ENCODE results near the gene ITPR1. TPM values are rescaled to one million over a fixed set of nuclear protein-coding genes. Genes with fewer than 3 reads are reported as not detected.

The ITPR1 gene
- total RNA-seq, 1 experiment from 2014 or later, result 8.7 TPM

- H3K4me1 ChIP-seq (ENCODE audit: control insufficient read depth, insufficient read depth, low read length), result peaks cover 2% of the 10 kb centered on the region; the same call in 1 of the 2 replicates
- no peaks in the 10 kb centered on the region for H3K27me3 ChIP-seq (ENCODE audit: control insufficient read depth, insufficient read depth, low read length)
- no peak overlapping the region for H3K27ac ChIP-seq (ENCODE audit: low read length)
- no TSS peak for BruUV-seq (replicated peaks)
- no peak for ATAC-seq
- in situ Hi-C loops (cut with HindIII; ENCODE audit: low pct_unique_long_range_greater_than_20kb, low sequenced_read_pairs) (no loop called here), intact Hi-C loops (cut with micrococcal nuclease; ENCODE audit: unreplicated experiment) (no loop called here)
- CTCF ChIA-PET, result no interaction called here
- TF ChIP-seq CTCF (IDR thresholded peaks at IDR 0.05) (no peak), POLR2AphosphoS5 (IDR thresholded peaks at IDR 0.05; ENCODE audit: low read depth, low read length) (no peak), TCF7L2 (IDR thresholded peaks at IDR 0.05; ENCODE audit: low read depth, low read length) (no peak), REST (IDR thresholded peaks at IDR 0.05; ENCODE audit: insufficient read depth in 1 of 2, low read depth in 2 of 2, low read length in 1 of 2) (no peak), SIN3A (IDR thresholded peaks at IDR 0.05; ENCODE audit: borderline replicate concordance, insufficient read depth, low read depth, low read length) (no peak)
- POLR2A ChIA-PET, result no interaction called here
- no peaks in the 10 kb centered on the region for H3K36me3 ChIP-seq (ENCODE audit: control insufficient read depth, insufficient read depth, low read length)
- peaks cover 5% of the 10 kb centered on the region; the same call in 1 of the 2 replicates for H3K9me3 ChIP-seq (ENCODE audit: control insufficient read depth, insufficient read depth, low read depth, low read length)
- no peak overlapping the region for H3K4me3 ChIP-seq (ENCODE audit: low read depth in 2 of 2, low read length in 2 of 2)
- DNase-seq (ENCODE audit: low read depth, low spot score), result no peak
These were observed 369.8 kb downstream of the ITPR1 start for GRCh38 chr3:4862973-4863372.

- Histone ChIP-seq H3K4me3 (ENCODE audit: low read depth in 2 of 2, low read length in 2 of 2) (no peak overlapping the region), H3K27me3 (ENCODE audit: control insufficient read depth, insufficient read depth, low read length) (no peaks in the 10 kb centered on the region), H3K4me1 (ENCODE audit: control insufficient read depth, insufficient read depth, low read length) (peaks cover 8% of the 10 kb centered on the region), H3K9me3 (ENCODE audit: control insufficient read depth, insufficient read depth, low read depth, low read length) (peaks cover 5% of the 10 kb centered on the region; the same call in 1 of the 2 replicates), H3K27ac (ENCODE audit: low read length) (peak overlapping the region; percentile 48; the same call in 1 of the 2 replicates), H3K36me3 (ENCODE audit: control insufficient read depth, insufficient read depth, low read length) (no peaks in the 10 kb centered on the region)
- intact Hi-C loops (cut with micrococcal nuclease; ENCODE audit: unreplicated experiment) (no loop called here), in situ Hi-C loops (cut with HindIII; ENCODE audit: low pct_unique_long_range_greater_than_20kb, low sequenced_read_pairs) (no loop called here)
- ChIA-PET POLR2A (no interaction called here), CTCF (no interaction called here)
- TF ChIP-seq REST (IDR thresholded peaks at IDR 0.05; ENCODE audit: insufficient read depth in 1 of 2, low read depth in 2 of 2, low read length in 1 of 2) (no peak), CTCF (IDR thresholded peaks at IDR 0.05) (no peak), TCF7L2 (IDR thresholded peaks at IDR 0.05; ENCODE audit: low read depth, low read length) (no peak), SIN3A (IDR thresholded peaks at IDR 0.05; ENCODE audit: borderline replicate concordance, insufficient read depth, low read depth, low read length) (no peak), POLR2AphosphoS5 (IDR thresholded peaks at IDR 0.05; ENCODE audit: low read depth, low read length) (no peak)
- DNase-seq (ENCODE audit: low read depth, low spot score) (no peak), ATAC-seq (no peak)
- BruUV-seq (replicated peaks), result no TSS peak
These were observed 371.4 kb downstream of the ITPR1 start for GRCh38 chr3:4864503-4864902.

Measured in Panc1 (cell line).